ENCODE measurements around the gene CAMK2N1.

- no peak for TF ChIP-seq CTCF (IDR thresholded peaks at IDR 0.05)
- TF ChIP-seq POLR2A (IDR thresholded peaks at IDR 0.05), result no peak
Measured at GRCh38 chr1:20448671-20449071, 37.3 kb downstream of the CAMK2N1 start.

Measured in heart left ventricle (tissue), 13 donors.